IPS-15b (cell line): ENCODE data around the gene RASAL3.
A peak's percentile ranks its signal among the peaks of the same experiment; 100 is the strongest.
"Not testable (repeated sequence)": the region's sequence is repeated elsewhere in the genome, so short reads cannot be mapped to it uniquely, and the experiment has no call there.

Experiments used
- H3K27me3 ChIP-seq: one replicate; pipeline ENCODE4 v1.6.1; 2013; ENCODE audit warnings: low read length; ENCODE audit not compliant: control insufficient read depth, insufficient read depth
- H3K36me3 ChIP-seq: one replicate; pipeline ENCODE4 v1.6.1; 2013; ENCODE audit warnings: low read length; ENCODE audit not compliant: control insufficient read depth, insufficient read depth
- H3K4me1 ChIP-seq: one replicate; pipeline ENCODE4 v1.6.1; 2013; ENCODE audit warnings: mild to moderate bottlenecking, low read length; ENCODE audit not compliant: control insufficient read depth, insufficient read depth
- H3K4me3 ChIP-seq: one replicate; pipeline ENCODE4 v1.5.1; 2013; ENCODE audit warnings: low read depth, low read length
- H3K9ac ChIP-seq: one replicate; pipeline ENCODE4 v1.6.1; 2013; ENCODE audit warnings: low read depth, mild to moderate bottlenecking, low read length
- H3K9me3 ChIP-seq: one replicate; pipeline ENCODE4 v1.6.1; 2013; ENCODE audit warnings: mild to moderate bottlenecking, low read length; ENCODE audit not compliant: control insufficient read depth, insufficient read depth

RASAL3 gene

GRCh38 chr19:15488489-15489226 lies 24.3 kb upstream of the RASAL3 start:
- Histone ChIP-seq H3K4me1 (no peaks in the 10 kb centered on the region), H3K27me3 (no peaks in the 10 kb centered on the region), H3K36me3 (no peaks in the 10 kb centered on the region), H3K9me3 (peaks cover 3% of the 10 kb centered on the region), H3K4me3 (no peak overlapping the region), H3K9ac (no peak overlapping the region)

DNA sequence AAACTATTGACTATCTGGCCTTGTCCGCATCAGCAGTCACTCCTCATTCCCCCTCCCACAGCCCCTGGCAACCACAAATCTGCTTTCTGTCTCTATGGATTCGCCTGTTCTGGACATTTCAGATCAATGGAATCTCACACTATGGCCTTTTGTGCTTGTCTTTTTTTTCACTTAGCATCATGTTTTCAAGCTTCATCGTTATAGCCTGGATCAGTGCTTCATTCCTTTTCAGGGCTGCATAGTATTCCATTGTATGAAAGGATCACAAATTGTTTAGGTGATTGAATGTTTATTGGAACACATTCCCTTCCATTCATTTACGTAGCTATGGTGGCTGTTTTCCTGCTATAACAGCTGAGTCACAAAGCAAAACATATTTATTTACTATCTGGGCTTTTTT lies 22.7 kb upstream of the RASAL3 start:
- H3K9ac ChIP-seq, result no peak overlapping the region
- no peaks in the 10 kb centered on the region for H3K36me3 ChIP-seq
- no peaks in the 10 kb centered on the region for H3K4me1 ChIP-seq
- no peak overlapping the region for H3K4me3 ChIP-seq
- H3K9me3 ChIP-seq, result peaks cover 3% of the 10 kb centered on the region
- no peaks in the 10 kb centered on the region for H3K27me3 ChIP-seq

GRCh38 chr19:15485768-15486167 lies 21.4 kb upstream of the RASAL3 start:
- H3K36me3 ChIP-seq, H3K27me3 ChIP-seq, H3K4me3 ChIP-seq, H3K9me3 ChIP-seq, H3K9ac ChIP-seq, H3K4me1 ChIP-seq: not testable (repeated sequence)

GRCh38 chr19:15480996-15481395 lies 16.7 kb upstream of the RASAL3 start:
- H3K27me3 ChIP-seq, H3K4me1 ChIP-seq, H3K36me3 ChIP-seq, H3K9ac ChIP-seq, H3K9me3 ChIP-seq, H3K4me3 ChIP-seq: not testable (repeated sequence)

GRCh38 chr19:15479391-15480345 lies 15.3 kb upstream of the RASAL3 start, which contains the start of gene PGLYRP2:
Gene PGLYRP2, minus strand, starts transcription at chr19:15479501. Its CDS starts 130 bp downstream, at chr19:15479371.
- no peak within 1 kb of the TSS for H3K4me3 ChIP-seq
- no peaks in the 10 kb centered on the region for H3K4me1 ChIP-seq
- H3K9me3 ChIP-seq, result no peaks in the 10 kb centered on the region
- no peaks in the 10 kb centered on the region for H3K27me3 ChIP-seq
- no peak within 1 kb of the TSS for H3K9ac ChIP-seq
- no peaks in the 10 kb centered on the region for H3K36me3 ChIP-seq

GRCh38 chr19:15476325-15476724 lies 12.0 kb upstream of the RASAL3 start:
- Histone ChIP-seq H3K9me3 (no peaks in the 10 kb centered on the region), H3K36me3 (no peaks in the 10 kb centered on the region), H3K9ac (no peak overlapping the region), H3K4me3 (no peak overlapping the region), H3K27me3 (peaks cover 7% of the 10 kb centered on the region), H3K4me1 (no peaks in the 10 kb centered on the region)

- H3K36me3 ChIP-seq, result no peaks in the 10 kb centered on the region
- H3K4me3 ChIP-seq, result no peak overlapping the region
- peaks cover 10% of the 10 kb centered on the region for H3K27me3 ChIP-seq
- no peaks in the 10 kb centered on the region for H3K9me3 ChIP-seq
- H3K9ac ChIP-seq, result no peak overlapping the region
- no peaks in the 10 kb centered on the region for H3K4me1 ChIP-seq
These were observed 11.3 kb upstream of the RASAL3 start for GRCh38 chr19:15475611-15476010.

- no peaks in the 10 kb centered on the region for H3K4me1 ChIP-seq
- H3K36me3 ChIP-seq, result no peaks in the 10 kb centered on the region
- H3K27me3 ChIP-seq, result peaks cover 10% of the 10 kb centered on the region
- no peak overlapping the region for H3K9ac ChIP-seq
- no peaks in the 10 kb centered on the region for H3K9me3 ChIP-seq
- no peak overlapping the region for H3K4me3 ChIP-seq
These were observed 10.8 kb upstream of the RASAL3 start for GRCh38 chr19:15475169-15475568.

DNA sequence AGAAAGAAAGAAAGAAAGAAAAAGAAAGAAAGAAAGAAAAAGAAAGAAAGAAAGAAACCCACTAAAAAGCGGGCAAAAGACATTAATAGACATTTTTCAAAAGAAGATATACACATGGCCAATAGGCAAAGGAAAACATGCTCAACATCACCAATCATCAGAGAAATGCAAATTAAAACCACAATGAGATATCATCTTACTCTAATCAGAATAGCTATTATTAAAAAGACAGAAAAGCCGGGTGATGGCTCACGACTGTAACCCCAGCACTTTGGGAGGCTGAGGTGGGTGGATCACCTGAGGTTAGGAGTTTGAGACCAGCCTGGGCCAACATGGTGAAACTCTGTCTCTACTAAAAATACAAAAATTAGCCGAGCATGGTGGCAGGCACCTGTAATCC lies 9.5 kb upstream of the RASAL3 start:
- not testable (repeated sequence) for H3K9ac ChIP-seq, H3K36me3 ChIP-seq, H3K4me1 ChIP-seq, H3K4me3 ChIP-seq, H3K9me3 ChIP-seq
- peaks cover 23% of the 10 kb centered on the region for H3K27me3 ChIP-seq

DNA sequence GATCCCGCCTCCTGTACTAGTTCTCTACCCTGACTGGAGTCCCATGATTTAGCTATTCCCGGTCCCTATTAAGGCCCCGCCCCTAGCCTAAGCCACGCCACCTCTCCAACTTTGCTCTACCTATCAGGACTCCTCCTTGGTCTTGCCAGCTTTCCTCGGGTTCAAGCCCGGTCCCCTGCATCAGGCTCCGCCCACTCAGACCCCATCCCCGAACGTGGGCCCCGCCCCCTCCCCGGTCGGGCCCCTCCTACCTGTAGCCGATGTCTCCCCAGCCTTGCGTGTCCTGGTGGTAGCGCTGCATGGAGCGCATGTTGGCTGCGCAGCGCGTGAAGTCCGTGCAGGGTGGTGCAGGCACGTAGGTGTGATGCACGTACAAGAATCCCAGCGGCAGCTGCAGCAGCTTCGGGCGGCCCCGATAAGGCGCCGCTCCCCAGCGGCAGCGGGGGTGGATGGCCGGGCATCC lies 7.3 kb upstream of the RASAL3 start:
- Histone ChIP-seq H3K27me3 (peaks cover 44% of the 10 kb centered on the region), H3K4me3 (peak overlapping the region; percentile 30), H3K4me1 (no peaks in the 10 kb centered on the region), H3K9me3 (no peaks in the 10 kb centered on the region), H3K9ac (no peak overlapping the region), H3K36me3 (peaks cover 2% of the 10 kb centered on the region)

GRCh38 chr19:15469513-15470297 lies 5.4 kb upstream of the RASAL3 start:
- H3K4me3 ChIP-seq, result peak overlapping the region; percentile 77
- H3K36me3 ChIP-seq, result peaks cover 2% of the 10 kb centered on the region
- H3K9ac ChIP-seq, result no peak overlapping the region
- H3K9me3 ChIP-seq, result no peaks in the 10 kb centered on the region
- no peaks in the 10 kb centered on the region for H3K4me1 ChIP-seq
- peaks cover 51% of the 10 kb centered on the region for H3K27me3 ChIP-seq
